GM10847 (cell line): ENCODE measurements around the gene CD9.

Experiments
- POLR2A ChIP-seq: IDR thresholded peaks from 2 replicates; pipeline ENCODE4 v1.6.1; 2011; ENCODE audit not compliant: insufficient read length; ENCODE audit errors: extremely low read depth

Gene CD9

DNA sequence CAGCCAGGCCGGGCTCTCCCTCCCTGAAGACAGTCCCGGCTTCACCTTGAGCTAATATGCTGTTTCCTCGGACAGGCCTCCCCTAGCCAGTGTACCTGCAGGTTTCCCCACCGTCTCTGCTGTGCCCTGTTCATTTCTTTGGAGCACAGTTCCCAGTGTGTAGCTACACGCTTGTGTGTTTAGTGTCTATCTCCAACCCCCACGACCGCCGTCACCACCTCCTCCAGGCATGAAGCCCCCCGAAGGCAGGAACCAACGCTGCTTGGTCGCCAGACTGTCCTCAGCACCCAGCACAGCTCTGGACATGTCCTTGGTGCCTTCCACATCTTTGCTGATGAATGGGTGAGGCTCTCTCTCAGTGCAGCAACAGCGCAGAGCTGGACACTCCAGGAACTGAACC, 84.1 kb downstream of the CD9 start:
- TF ChIP-seq POLR2A, result no peak

DNA sequence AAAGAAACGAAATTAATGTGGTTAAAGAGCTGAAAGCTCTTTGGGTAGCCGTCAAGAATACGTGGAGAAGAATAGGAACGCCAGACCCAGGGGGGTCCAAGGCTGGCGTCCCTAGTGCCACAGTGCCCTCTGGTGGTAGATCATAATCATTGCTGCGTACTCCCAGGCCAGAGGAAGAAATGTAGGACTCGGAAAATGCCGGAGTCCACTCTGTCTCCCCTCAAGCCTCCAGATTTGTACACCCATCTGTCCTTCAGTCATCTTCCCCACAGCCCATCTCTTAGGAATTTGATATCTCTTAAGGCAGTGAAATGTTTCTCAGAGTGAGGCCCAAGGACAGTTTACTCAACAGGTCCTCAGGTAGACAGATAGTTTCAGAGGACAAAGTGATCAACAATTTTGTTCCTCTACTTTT, 84.9 kb downstream of the CD9 start:
- no peak for TF ChIP-seq POLR2A

DNA sequence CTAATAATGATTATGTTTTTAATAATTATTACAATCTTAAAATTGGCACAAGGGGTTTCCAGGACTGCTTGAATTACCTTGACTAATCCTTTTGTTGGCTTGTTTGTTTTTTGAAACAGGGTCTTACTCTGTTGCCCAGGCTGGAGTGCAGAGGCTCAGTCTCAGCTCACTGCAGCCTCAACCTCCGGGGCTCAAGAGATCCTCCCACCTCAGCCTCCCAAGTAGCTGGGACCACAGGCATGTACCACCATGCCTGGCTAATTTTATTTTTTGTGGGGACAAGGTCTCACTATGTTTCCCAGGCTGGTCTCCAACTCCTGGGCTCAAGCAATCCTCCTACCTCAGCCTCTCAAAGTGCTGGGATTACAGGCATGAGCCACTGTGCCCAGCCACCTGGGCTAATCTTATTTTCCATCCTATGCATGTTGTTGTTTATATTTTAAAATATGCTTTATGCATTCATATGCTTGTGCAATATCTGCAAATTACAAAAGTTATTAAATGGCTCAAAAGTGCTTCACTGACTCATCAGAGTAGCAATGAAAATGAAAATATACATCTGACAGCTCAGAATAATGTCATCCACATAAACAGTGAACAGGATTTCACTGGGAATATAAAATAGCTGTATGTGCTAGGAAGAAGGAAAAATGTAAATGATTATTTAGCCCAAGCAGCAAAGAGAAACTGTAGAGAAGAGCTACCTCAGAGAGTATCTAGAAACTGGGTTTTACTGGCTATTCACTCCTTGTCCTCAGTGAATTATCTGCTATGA, 85.5 kb downstream of the CD9 start:
- TF ChIP-seq POLR2A, result no peak
